K562 (cell line): ENCODE measurements around the gene LIF. TPM values are rescaled to one million over a fixed set of nuclear protein-coding genes. Genes with fewer than 3 reads are reported as not detected.
A peak's percentile ranks its signal among the peaks of the same experiment; 100 is the strongest.

ENCODE experiments used
- ATAC-seq: fragments of 200-7000 bp; cut with Tn5 transposase; 3 replicates; pipeline ENCODE4 v1.9.1; 2020; ENCODE audit warnings: moderate library complexity
- BruUV-seq: library from RNA; stranded (reverse); fragments of 400-500 nt; replicated peaks from 2 replicates; lab custom pipeline; 2021; lab: Mats Ljungman, UMichigan
- CTCF ChIA-PET: fragments of 300-600 bp; formaldehyde crosslinking; extraction: SDS; loops from one replicate; lab custom pipeline; 2021; ENCODE audit warnings: low intra/inter-chr PET ratio; lab: Yijun Ruan, JAX
- POLR2A ChIA-PET: fragments of 300-600, 350-650 bp; sonication (Branson Sonifier 250); formaldehyde crosslinking; extraction: SDS; loops from one replicate; lab custom pipeline; 2021; ENCODE audit warnings: antibody characterized with exemption, inconsistent platforms; lab: Yijun Ruan, JAX
- DNase-seq, 4 experiments: peaks; one replicate each; pipeline versions ENCODE4 v3.0.0 to v3.0.0-alpha.2; 2011 to 2018; ENCODE audit warnings: low spot score in 3 of 4, mixed read lengths in 3 of 4; ENCODE audit errors: extremely low read depth in 1 of 4
- FAIRE-seq: peaks from 2 replicates; lab custom pipeline; 2011; peaks lifted over from hg19 to GRCh38; lab: Jason Lieb, UNC
- H2AFZ ChIP-seq: 2 replicates; pipeline ENCODE4 v1.6.0; 2011; ENCODE audit warnings: low read depth, low read length, control low read depth, inconsistent platforms
- H3K27ac ChIP-seq: fragments of 200-600 bp; 3 replicates; pipeline ENCODE4 v1.8.0; 2011; ENCODE audit warnings: low read depth, mild to moderate bottlenecking, control low read depth, inconsistent platforms, low read length, moderate library complexity, mixed read lengths; ENCODE audit errors: extremely low read depth
- H3K27me3 ChIP-seq, 2 experiments: fragments of 300-600 bp in 1 of 2; 2 replicates in 1 of 2; 3 replicates in 1 of 2; pipeline versions ENCODE4 v1.6.0 to v1.8.0; 2011; ENCODE audit warnings: inconsistent platforms in 2 of 2, low read length in 2 of 2, mild to moderate bottlenecking in 1 of 2, mixed read lengths in 1 of 2, moderate library complexity in 1 of 2; ENCODE audit not compliant: control insufficient read depth in 2 of 2, insufficient read depth in 2 of 2
- H3K36me3 ChIP-seq: fragments of 300-600 bp; 3 replicates; pipeline ENCODE4 v1.8.0; 2011; ENCODE audit warnings: mild to moderate bottlenecking, low read length, inconsistent platforms; ENCODE audit not compliant: control insufficient read depth, insufficient read depth
- H3K4me1 ChIP-seq, 2 experiments: fragments of 200-600 bp in 1 of 2; replicated peaks in 1 of 2; 2 replicates in 1 of 2; 3 replicates in 1 of 2; pipeline versions ENCODE4 v1.5.1 to v1.8.0; 2011; ENCODE audit warnings: inconsistent platforms in 2 of 2, low read length in 2 of 2, mild to moderate bottlenecking in 1 of 2, mixed read lengths in 1 of 2, moderate library complexity in 1 of 2; ENCODE audit not compliant: control insufficient read depth in 2 of 2, insufficient read depth in 2 of 2
- H3K4me2 ChIP-seq: 2 replicates; pipeline ENCODE4 v1.6.1; 2011; ENCODE audit warnings: low read length, control low read depth, inconsistent platforms, mixed read lengths; ENCODE audit not compliant: insufficient read depth
- H3K4me3 ChIP-seq: fragments of 200-600 bp; sonication (generic), shearing (Covaris generic); 2 replicates; pipeline ENCODE4 v1.5.1; 2016; ENCODE audit warnings: control low read depth, inconsistent platforms
- H3K79me2 ChIP-seq: fragments of 200-600 bp; 3 replicates; pipeline ENCODE4 v1.8.0; 2011; ENCODE audit warnings: low read length, inconsistent platforms; ENCODE audit not compliant: control insufficient read depth, insufficient read depth
- H3K9ac ChIP-seq, 2 experiments: 2 replicates each; pipeline versions ENCODE4 v1.6.0 to v1.6.1; 2011; ENCODE audit warnings: low read depth in 2 of 2, low read length in 2 of 2, control low read depth in 1 of 2, inconsistent platforms in 1 of 2, mild to moderate bottlenecking in 1 of 2, mixed read lengths in 1 of 2; ENCODE audit not compliant: insufficient read depth in 1 of 2
- H3K9me1 ChIP-seq: one replicate; pipeline ENCODE4 v1.6.0; 2011; ENCODE audit warnings: inconsistent platforms, mild to moderate bottlenecking, low read length, moderate library complexity; ENCODE audit not compliant: control insufficient read depth, insufficient read depth
- H3K9me3 ChIP-seq: replicated peaks from 2 replicates; pipeline ENCODE4 v1.5.1; 2011; ENCODE audit warnings: low read depth, low read length, inconsistent platforms; ENCODE audit not compliant: control insufficient read depth, insufficient read depth
- H4K20me1 ChIP-seq: replicated peaks from 2 replicates; pipeline ENCODE4 v1.6.1; 2011; ENCODE audit warnings: low read length, inconsistent platforms, mixed read lengths; ENCODE audit not compliant: control insufficient read depth, insufficient read depth
- BCOR ChIP-seq: fragments of 450-650 bp; IDR thresholded peaks from 2 replicates; pipeline ENCODE4 v1.6.1; 2016
- C11orf30 ChIP-seq: fragments of 450-650 bp; IDR thresholded peaks from 2 replicates; pipeline ENCODE4 v1.6.1; 2016; ENCODE audit warnings: low read depth, mild to moderate bottlenecking
- ETV5 ChIP-seq: sonication (generic); formaldehyde crosslinking; IDR thresholded peaks from 2 replicates; pipeline ENCODE4 v1.4.0; 2020; ENCODE audit warnings: low read depth, mild to moderate bottlenecking, missing genetic modification reagents
- GATAD2B ChIP-seq: fragments of 450-650 bp; IDR thresholded peaks from 2 replicates; pipeline ENCODE4 v1.6.1; 2017; ENCODE audit warnings: mild to moderate bottlenecking, borderline replicate concordance
- HNRNPLL ChIP-seq: fragments of 200-400 bp; formaldehyde crosslinking; IDR thresholded peaks from 2 replicates; pipeline ENCODE4 v1.6.1; 2017; ENCODE audit warnings: low read length, low read depth, mild to moderate bottlenecking; ENCODE audit not compliant: poor library complexity, severe bottlenecking
- ILK ChIP-seq: fragments of 450-650 bp; IDR thresholded peaks from 2 replicates; pipeline ENCODE4 v1.6.1; 2016; ENCODE audit warnings: missing genetic modification characterization, low read depth, mild to moderate bottlenecking, missing compliant biosample characterization, moderate library complexity, borderline replicate concordance
- JUND ChIP-seq, 2 experiments: IDR thresholded peaks; 2 replicates in 1 of 2; 3 replicates in 1 of 2; pipeline ENCODE4 v1.6.1; 2011; ENCODE audit warnings: borderline replicate concordance in 2 of 2, low read depth in 2 of 2, low read length in 2 of 2, improper control_type of control experiment in 1 of 2, missing biosample characterization in 1 of 2, missing genetic modification characterization in 1 of 2, missing genetic modification reagents in 1 of 2
- KDM1A ChIP-seq, 2 experiments: fragments of 450-650 bp; IDR thresholded peaks; 2 replicates each; pipeline ENCODE4 v1.6.1; 2016; ENCODE audit warnings: mild to moderate bottlenecking in 2 of 2
- KDM5B ChIP-seq: fragments of 200-600 bp; sonication (generic); IDR thresholded peaks from 2 replicates; pipeline ENCODE4 v1.6.1; 2012; ENCODE audit warnings: low read depth, mild to moderate bottlenecking, moderate library complexity, low read length, control low read depth, inconsistent platforms; ENCODE audit not compliant: insufficient replicate concordance
- MCM7 ChIP-seq, 2 experiments: fragments of 450-650 bp; IDR thresholded peaks; 2 replicates each; pipeline ENCODE4 v1.6.1; 2016 to 2018
- NFE2 ChIP-seq: IDR thresholded peaks from 2 replicates; pipeline ENCODE4 v1.6.1; 2014; ENCODE audit warnings: antibody characterized with exemption, low read depth
- PTBP1 ChIP-seq: fragments of 200-400 bp; formaldehyde crosslinking; IDR thresholded peaks from 2 replicates; pipeline ENCODE4 v1.6.1; 2017; ENCODE audit warnings: low read depth, low read length
- RBM25 ChIP-seq: fragments of 200-400 bp; formaldehyde crosslinking; IDR thresholded peaks from 2 replicates; pipeline ENCODE4 v1.6.1; 2018; ENCODE audit warnings: low read length, low read depth, moderate library complexity; ENCODE audit not compliant: severe bottlenecking
- SMAD2 ChIP-seq: fragments of 150-350 bp; IDR thresholded peaks from 2 replicates; pipeline ENCODE4 v1.6.1; 2014; ENCODE audit warnings: low read depth, mild to moderate bottlenecking, low read length
- SMARCA5 ChIP-seq: fragments of 450-650 bp; IDR thresholded peaks from 2 replicates; pipeline ENCODE4 v1.6.1; 2016
- ZNF124 ChIP-seq: sonication (generic); formaldehyde crosslinking; IDR thresholded peaks from 2 replicates; pipeline ENCODE4 v1.8.1; 2022; ENCODE audit warnings: missing genetic modification reagents
- ZNF445 ChIP-seq: fragments of 250-450 bp; sonication (Bioruptor Pico); IDR thresholded peaks from 2 replicates; pipeline ENCODE4 v1.4.0; 2020; ENCODE audit warnings: low read depth, mild to moderate bottlenecking, moderate library complexity
- ZSCAN32 ChIP-seq: fragments of 450-650 bp; formaldehyde crosslinking; IDR thresholded peaks from 2 replicates; pipeline ENCODE4 v1.4.0; 2020; ENCODE audit warnings: mild to moderate bottlenecking, moderate library complexity
- WGBS: fragments of 100-300 bp; shearing (Covaris generic); methylation state at CpG from one replicate; pipeline ENCODE4 v1.1.6; 2016; ENCODE audit warnings: low coverage, mixed read lengths; ENCODE audit not compliant: insufficient coverage; ENCODE audit errors: missing lambda C conversion rate; 5-methylcytosine and 5-hydroxymethylcytosine counted together
- in situ Hi-C: fragments of 300-500 bp; cut with MboI; formaldehyde crosslinking; loops from 4 replicates; pipeline ENCODE4 v1.15.0; 2018; ENCODE audit warnings: inconsistent platforms, mixed read lengths
- intact Hi-C: fragments of 100-400 bp; cut with micrococcal nuclease; formaldehyde crosslinking; loops from 2 replicates; pipeline ENCODE4 v1.14.2; 2022
- polyA plus RNA-seq, 8 experiments: library from polyadenylated mRNA; depleted of rRNA in 4 of 8; stranded (reverse) in 5 of 8; unstranded in 3 of 8; fragments of >200 nt; fragmentation: Nextera tagmentation in 2 of 8; fragmentation: Illumina TruSeq in 1 of 8; extraction: Ambion mirVana in 2 of 8; extraction: Trizol in 1 of 8; gene quantifications; 2 replicates each; pipeline versions ENCODE4 v1.2.1 to v1.2.3, GENCODE V29; 2011 to 2014; ENCODE audit warnings: inconsistent platforms in 1 of 8, missing spikeins in 1 of 8
- total RNA-seq, 7 experiments: library from RNA; depleted of rRNA in 6 of 7; stranded (reverse); fragments of >200 nt in 6 of 7; fragmentation: Illumina TruSeq in 2 of 7; extraction: Trizol in 2 of 7; gene quantifications; 2 replicates each; pipeline versions ENCODE4 v1.2.1 to v1.2.3, GENCODE V29; 2011 to 2021; ENCODE audit warnings: low replicate concordance in 1 of 7
- TF ChIP-seq, protein P1 (sequence below), 2 experiments: fragments of 250-450 bp in 1 of 2; fragments of 450-650 bp in 1 of 2; sonication (Bioruptor Pico) in 1 of 2; IDR thresholded peaks; 2 replicates each; pipeline versions ENCODE4 v1.6.1 to v1.8.0; 2016 to 2021; ENCODE audit warnings: mild to moderate bottlenecking in 2 of 2, moderate library complexity in 2 of 2, missing compliant biosample characterization in 1 of 2, missing genetic modification characterization in 1 of 2

LIF gene
- total and polyA plus RNA-seq, 9 of the 15 experiments (the other 6 are each of a cell fraction or from before 2014, with no cell fraction given): 0.05 to 0.39 (median 0.18) TPM; not detected in 3

DNA sequence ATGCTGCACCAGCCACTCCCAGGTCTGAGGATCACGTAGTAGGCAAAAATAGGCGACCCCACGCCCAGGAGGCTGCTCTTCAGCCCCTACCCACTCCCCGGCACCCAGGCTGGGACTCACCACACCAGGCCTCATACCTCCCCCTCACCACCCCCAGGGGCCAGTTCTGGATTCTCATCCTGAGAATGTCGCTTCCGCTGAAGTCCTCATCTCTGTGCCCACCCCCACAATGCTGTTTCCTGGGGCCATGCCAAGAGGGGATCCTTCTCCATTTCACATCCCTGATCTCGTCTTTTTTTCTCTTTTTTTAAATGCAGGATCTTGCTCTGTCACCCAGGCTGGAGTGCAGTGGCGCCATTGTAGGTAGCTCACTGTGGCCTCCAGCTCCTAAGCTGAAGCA lies 21.8 kb upstream of the LIF start (continued):
- no peak for TF ChIP-seq ILK (tag)
- TF ChIP-seq SMAD2: no peak
- TF ChIP-seq HNRNPLL: no peak
- TF ChIP-seq, all 486 proteins: peak for 0

DNA sequence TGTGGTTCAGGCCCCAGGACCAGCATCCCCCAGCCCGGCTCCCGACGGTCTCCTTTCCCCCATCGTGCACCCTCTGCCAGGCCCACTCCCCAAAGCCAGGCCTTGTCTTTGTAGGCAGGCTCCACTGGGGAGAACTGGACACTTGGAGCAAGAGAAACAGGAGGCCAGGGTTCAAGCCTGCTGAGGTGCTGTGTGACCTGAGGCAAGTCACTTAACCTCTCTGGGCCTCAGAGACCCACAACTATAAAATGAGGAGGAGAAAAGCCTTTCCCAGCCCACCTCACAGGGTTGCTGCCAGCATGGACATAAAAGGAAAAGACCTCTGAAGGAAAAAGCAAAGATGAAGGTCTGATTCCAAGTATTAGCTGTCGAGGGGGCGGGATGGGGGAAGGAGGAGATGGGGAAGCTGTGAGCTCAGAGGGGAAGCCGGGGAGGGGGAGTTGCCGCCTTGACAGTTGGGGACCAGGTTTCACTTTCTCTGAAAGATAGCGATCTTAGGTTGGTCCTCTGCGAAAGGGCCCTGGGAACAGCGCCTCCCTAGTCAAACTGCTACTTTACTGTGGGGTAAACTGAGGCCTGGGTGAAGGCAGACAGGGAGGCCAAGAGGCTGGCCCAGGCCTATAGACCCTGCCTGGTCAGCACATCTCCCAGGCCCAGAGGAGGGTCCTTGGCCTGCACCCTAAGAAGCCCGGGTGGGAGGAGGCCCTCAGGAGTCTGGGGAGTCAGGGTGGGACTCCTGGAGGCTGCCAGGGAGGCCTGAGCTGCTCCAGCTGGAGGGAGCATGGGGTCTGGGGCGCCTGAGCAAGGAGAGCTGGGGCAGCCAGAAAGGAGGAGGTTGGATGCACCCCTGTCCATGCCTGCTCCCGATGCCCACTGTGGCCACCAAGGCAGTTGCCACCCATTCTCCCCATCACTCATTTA lies 21.1 kb upstream of the LIF start:
- Histone ChIP-seq H3K4me3 (no peak overlapping the region), H3K9ac (no peak overlapping the region), H3K27me3 (no peaks in the 10 kb centered on the region), H3K9me1 (no peaks in the 10 kb centered on the region), H3K4me2 (no peak overlapping the region), H3K9me3 (no peaks in the 10 kb centered on the region), H4K20me1 (no peaks in the 10 kb centered on the region; the same call in 1 of the 2 replicates), H3K27ac (no peak overlapping the region), H2AFZ (no peak overlapping the region), H3K36me3 (no peaks in the 10 kb centered on the region), H3K79me2 (no peaks in the 10 kb centered on the region), H3K4me1 (peaks cover 2 to 53% of the 10 kb centered on the region in 2 experiments; a peak in 4 of 5 replicates)
- intact Hi-C loops (no loop called here), in situ Hi-C loops (loop anchor here (5.0 kb wide), 1 partner anchor 125 kb away; no protein-coding TSS in a partner anchor)
- no peak for ATAC-seq
- 35% methylated on average over 2 of the region's 14 CpGs for WGBS
- BruUV-seq: no TSS peak
- no peak for DNase-seq
- ChIA-PET CTCF (interaction anchor here (0.7 kb wide), 1 partner anchor 156 kb away, joined by 7 read pairs; no protein-coding TSS in a partner anchor), POLR2A (interaction anchor here (0.9 kb wide), 1 partner anchor 56 kb away, joined by 4 read pairs; no protein-coding TSS in a partner anchor)
- no peak for FAIRE-seq
- TF ChIP-seq C11orf30 (no peak), ETV5 (CRISPR knock-in tag) (no peak), ZNF124 (CRISPR knock-in tag) (no peak), RBM25 (peak; percentile 58), KDM5B (no peak), ZNF445 (CRISPR knock-in tag) (no peak), SMARCA5 (peak; percentile 81), GATAD2B (no peak), ZSCAN32 (CRISPR knock-in tag) (no peak), MCM7 (IDR thresholded peaks at IDR 0.05) (no peak), BCOR (peak; percentile 81), NFE2 (no peak), PTBP1 (0 out of 2 replicates have a peak, but pooled peaks have one; percentile 62), KDM1A (IDR thresholded peaks at IDR 0.05) (peak; percentile 62 to 69), JUND (IDR thresholded peaks at IDR 0.05; ENCODE audit: borderline replicate concordance, low read depth, low read length) (no peak), JUND (tag; IDR thresholded peaks at IDR 0.05; ENCODE audit: borderline replicate concordance, low read depth, low read length) (no peak)
- TF ChIP-seq, protein P1, sequence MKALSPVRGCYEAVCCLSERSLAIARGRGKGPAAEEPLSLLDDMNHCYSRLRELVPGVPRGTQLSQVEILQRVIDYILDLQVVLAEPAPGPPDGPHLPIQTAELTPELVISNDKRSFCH (CRISPR knock-in tag; IDR thresholded peaks at IDR 0.05): no peak
- TF ChIP-seq, protein P1 (tag; IDR thresholded peaks at IDR 0.05): no peak
